A673 (cell line): ENCODE measurements around the gene MAP2. TPM values are rescaled to one million over a fixed set of nuclear protein-coding genes. Genes with fewer than 3 reads are reported as not detected.

ENCODE experiments used
- BruUV-seq: library from RNA; stranded (reverse); fragments of 400-500 nt; replicated peaks from 2 replicates; lab custom pipeline; 2021; lab: Mats Ljungman, UMichigan
- CTCF ChIA-PET: fragments of 300-600 bp; sonication (Branson Sonifier 250); formaldehyde crosslinking; loops from one replicate; lab custom pipeline; 2022; ENCODE audit warnings: antibody characterized with exemption; lab: Charles Lee
- POLR2A ChIA-PET: fragments of 300-600 bp; sonication (Branson Sonifier 250); formaldehyde crosslinking; loops from one replicate; lab custom pipeline; 2022; ENCODE audit warnings: antibody characterized with exemption; ENCODE audit not compliant: low non-redundant PET; lab: Charles Lee
- DNase-seq: peaks from one replicate; pipeline ENCODE4 v3.0.0-alpha.2; 2015; ENCODE audit warnings: low spot score
- H3K27ac ChIP-seq: fragments of 200-600 bp; sonication (generic); 2 replicates; pipeline ENCODE4 v1.5.1; 2016; ENCODE audit warnings: mixed run types, low read depth, mild to moderate bottlenecking, mixed read lengths, antibody characterized with exemption, low read length; ENCODE audit not compliant: poor library complexity, severe bottlenecking
- H3K27me3 ChIP-seq: fragments of 200-600 bp; sonication (generic); replicated peaks from 2 replicates; pipeline ENCODE4 v1.6.1; 2017; ENCODE audit warnings: mixed run types, low read depth, mild to moderate bottlenecking, mixed read lengths, antibody characterized with exemption, low read length; ENCODE audit not compliant: insufficient read depth, poor library complexity
- H3K36me3 ChIP-seq: fragments of 200-600 bp; sonication (generic); 2 replicates; pipeline ENCODE4 v1.6.1; 2016; ENCODE audit warnings: mixed run types, mild to moderate bottlenecking, mixed read lengths, antibody characterized with exemption, low read length; ENCODE audit not compliant: insufficient read depth, poor library complexity, severe bottlenecking
- H3K4me1 ChIP-seq: fragments of 200-600 bp; sonication (generic); 2 replicates; pipeline ENCODE4 v1.6.1; 2017; ENCODE audit warnings: mixed run types, mild to moderate bottlenecking, mixed read lengths, antibody characterized with exemption, low read length; ENCODE audit not compliant: insufficient read depth, poor library complexity, severe bottlenecking
- H3K4me3 ChIP-seq: fragments of 200-600 bp; sonication (generic); 2 replicates; pipeline ENCODE4 v1.5.1; 2016; ENCODE audit warnings: low read depth, mixed run types, mild to moderate bottlenecking, mixed read lengths, low read length; ENCODE audit not compliant: poor library complexity, severe bottlenecking
- H3K9me3 ChIP-seq: fragments of 200-600 bp; sonication (generic); 2 replicates; pipeline ENCODE4 v1.6.1; 2016; ENCODE audit warnings: mixed run types, low read depth, mild to moderate bottlenecking, mixed read lengths, antibody characterized with exemption, low read length; ENCODE audit not compliant: poor library complexity, severe bottlenecking
- CTCF ChIP-seq: fragments of 300-800, 200-600 bp; sonication (generic); conservative IDR thresholded peaks from 2 replicates; pipeline ENCODE4 v1.5.1; 2017; ENCODE audit warnings: low read depth, mild to moderate bottlenecking, antibody characterized with exemption, low read length, moderate library complexity, mixed read lengths
- EZH2 ChIP-seq: fragments of 200-600 bp; sonication (generic); IDR thresholded peaks from 2 replicates; pipeline ENCODE4 v1.6.1; 2017; ENCODE audit warnings: borderline replicate concordance, low read depth, mild to moderate bottlenecking, mixed read lengths, antibody characterized with exemption, low read length; ENCODE audit not compliant: poor library complexity, severe bottlenecking
- intact Hi-C: fragments of 100-400 bp; cut with micrococcal nuclease; formaldehyde crosslinking; loops from one replicate; pipeline ENCODE4 v1.10.0; 2022; ENCODE audit not compliant: unreplicated experiment
- total RNA-seq: library from RNA; stranded (reverse); gene quantifications from 2 replicates; pipeline ENCODE4 v1.2.3, GENCODE V29; 2021

The MAP2 gene
- total RNA-seq, 1 experiment from 2014 or later, result 1.7 TPM

- TF ChIP-seq EZH2 (no peak), CTCF (no peak)
- intact Hi-C loops, result no loop called here
- no peaks in the 10 kb centered on the region for H3K4me1 ChIP-seq
- POLR2A ChIA-PET, result no interaction called here
- no peaks in the 10 kb centered on the region for H3K36me3 ChIP-seq
- DNase-seq, result no peak
- CTCF ChIA-PET, result no interaction called here
- no peak overlapping the region for H3K27ac ChIP-seq
- BruUV-seq, result no TSS peak
- H3K27me3 ChIP-seq, result no peaks in the 10 kb centered on the region
- no peak overlapping the region for H3K4me3 ChIP-seq
- no peaks in the 10 kb centered on the region for H3K9me3 ChIP-seq
Measured at GRCh38 chr2:209671020-209671680, 247.3 kb downstream of the MAP2 start.

GRCh38 chr2:209673811-209674210 lies 250.0 kb downstream of the MAP2 start:
- intact Hi-C loops, result no loop called here
- Histone ChIP-seq H3K9me3 (no peaks in the 10 kb centered on the region), H3K4me1 (no peaks in the 10 kb centered on the region), H3K36me3 (no peaks in the 10 kb centered on the region), H3K4me3 (no peak overlapping the region), H3K27ac (no peak overlapping the region), H3K27me3 (no peaks in the 10 kb centered on the region)
- DNase-seq, result no peak
- BruUV-seq, result no TSS peak
- POLR2A ChIA-PET, result no interaction called here
- CTCF ChIA-PET, result no interaction called here
- no peak for TF ChIP-seq CTCF
- TF ChIP-seq EZH2, result no peak

- no peaks in the 10 kb centered on the region for H3K9me3 ChIP-seq
- no peak for TF ChIP-seq CTCF
- TF ChIP-seq EZH2, result no peak
- BruUV-seq, result no TSS peak
- DNase-seq, result no peak
- no peak overlapping the region for H3K4me3 ChIP-seq
- no peaks in the 10 kb centered on the region for H3K4me1 ChIP-seq
- ChIA-PET CTCF (no interaction called here), POLR2A (no interaction called here)
- no peaks in the 10 kb centered on the region for H3K27me3 ChIP-seq
- H3K27ac ChIP-seq, result no peak overlapping the region
- intact Hi-C loops, result no loop called here
- H3K36me3 ChIP-seq, result no peaks in the 10 kb centered on the region
Measured at GRCh38 chr2:209680596-209680995, 256.7 kb downstream of the MAP2 start.
